IMR-90 (cell line): ENCODE measurements around the gene TMED8. TPM values are rescaled to one million over a fixed set of nuclear protein-coding genes. Genes with fewer than 3 reads are reported as not detected.

Source experiments
- ATAC-seq: fragments of 200-7000 bp; cut with Tn5 transposase; 2 replicates; pipeline ENCODE4 v1.9.1; 2020; ENCODE audit warnings: low read depth, mild to moderate bottlenecking, moderate library complexity
- BruUV-seq: library from RNA; stranded (reverse); fragments of 400-500 nt; replicated peaks from 2 replicates; lab custom pipeline; 2021; lab: Mats Ljungman, UMichigan
- CTCF ChIA-PET: fragments of 300-600 bp; formaldehyde crosslinking; extraction: SDS; loops from one replicate; lab custom pipeline; 2021; ENCODE audit warnings: antibody characterized with exemption; lab: Yijun Ruan, JAX
- POLR2A ChIA-PET: fragments of 300-600 bp; sonication (Branson Sonifier 250); formaldehyde crosslinking; loops from one replicate; lab custom pipeline; 2022; ENCODE audit warnings: antibody characterized with exemption; ENCODE audit not compliant: unreplicated experiment; lab: Charles Lee
- DNase-seq: peaks from one replicate; pipeline ENCODE4 v3.0.0; 2013
- H2AFZ ChIP-seq: replicated peaks from 2 replicates; pipeline ENCODE3; 2013; ENCODE audit warnings: low read length, mild to moderate bottlenecking; ENCODE audit not compliant: poor library complexity
- H2AK5ac ChIP-seq: 2 replicates; pipeline ENCODE4 v1.6.1; 2013; ENCODE audit warnings: low read depth, low read length, inconsistent platforms
- H2AK9ac ChIP-seq: replicated peaks from 2 replicates; pipeline ENCODE3; 2013; ENCODE audit warnings: mild to moderate bottlenecking, low read depth, low read length, moderate library complexity; ENCODE audit not compliant: poor library complexity
- H2BK120ac ChIP-seq: 2 replicates; pipeline ENCODE4 v1.6.1; 2013; ENCODE audit warnings: low read depth, low read length, inconsistent platforms
- H2BK15ac ChIP-seq: 3 replicates; pipeline ENCODE4 v1.6.1; 2013; ENCODE audit warnings: low read depth, low read length, inconsistent platforms
- H2BK20ac ChIP-seq: 2 replicates; pipeline ENCODE4 v1.6.1; 2013; ENCODE audit warnings: low read depth, mild to moderate bottlenecking, inconsistent platforms, low read length, moderate library complexity
- H2BK5ac ChIP-seq: 2 replicates; pipeline ENCODE4 v1.6.1; 2013; ENCODE audit warnings: mild to moderate bottlenecking, low read depth, low read length, inconsistent platforms; ENCODE audit not compliant: poor library complexity, severe bottlenecking
- H3K14ac ChIP-seq: replicated peaks from 2 replicates; pipeline ENCODE4 v1.6.1; 2013; ENCODE audit warnings: low read depth, low read length, inconsistent platforms
- H3K18ac ChIP-seq: 2 replicates; pipeline ENCODE4 v1.6.1; 2013; ENCODE audit warnings: low read depth, low read length, control low read depth
- H3K23ac ChIP-seq: 2 replicates; pipeline ENCODE4 v1.6.1; 2013; ENCODE audit warnings: low read depth, low read length, inconsistent platforms
- H3K27ac ChIP-seq: 2 replicates; pipeline ENCODE4 v1.5.1; 2013; ENCODE audit warnings: mild to moderate bottlenecking, control low read depth, low read length; ENCODE audit not compliant: insufficient read depth
- H3K27me3 ChIP-seq: 2 replicates; pipeline ENCODE4 v1.6.1; 2013; ENCODE audit warnings: low read length; ENCODE audit not compliant: control insufficient read depth, insufficient read depth
- H3K36me3 ChIP-seq: 2 replicates; pipeline ENCODE4 v1.6.1; 2013; ENCODE audit warnings: low read length, mixed read lengths; ENCODE audit not compliant: control insufficient read depth, insufficient read depth
- H3K4ac ChIP-seq: 2 replicates; pipeline ENCODE4 v1.6.1; 2013; ENCODE audit warnings: low read depth, low read length, inconsistent platforms
- H3K4me1 ChIP-seq: 2 replicates; pipeline ENCODE4 v1.6.1; 2013; ENCODE audit warnings: low read length, mixed read lengths; ENCODE audit not compliant: control insufficient read depth, insufficient read depth
- H3K4me2 ChIP-seq: 2 replicates; pipeline ENCODE4 v1.6.1; 2013; ENCODE audit warnings: low read depth, mild to moderate bottlenecking, control low read depth, low read length, moderate library complexity
- H3K4me3 ChIP-seq: 2 replicates; pipeline ENCODE4 v1.5.1; 2013; ENCODE audit warnings: low read depth, mild to moderate bottlenecking, control low read depth, low read length, moderate library complexity; ENCODE audit not compliant: insufficient read depth
- H3K56ac ChIP-seq: 2 replicates; pipeline ENCODE4 v1.6.1; 2013; ENCODE audit warnings: low read length, inconsistent platforms; ENCODE audit not compliant: insufficient read depth; ENCODE audit errors: extremely low read depth
- H3K79me1 ChIP-seq, 2 experiments: 2 replicates each; pipeline ENCODE4 v1.6.1; 2013; ENCODE audit warnings: low read length in 2 of 2, inconsistent platforms in 1 of 2, low read depth in 1 of 2
- H3K9ac ChIP-seq: 2 replicates; pipeline ENCODE4 v1.6.1; 2013; ENCODE audit warnings: low read depth, low read length, control low read depth
- H3K9me1 ChIP-seq: 2 replicates; pipeline ENCODE4 v1.6.1; 2013; ENCODE audit warnings: low read length, inconsistent platforms; ENCODE audit not compliant: insufficient read depth
- H3K9me3 ChIP-seq: 2 replicates; pipeline ENCODE4 v1.6.1; 2013; ENCODE audit warnings: low read length; ENCODE audit not compliant: control insufficient read depth, insufficient read depth
- H4K20me1 ChIP-seq: 2 replicates; pipeline ENCODE4 v1.6.1; 2013; ENCODE audit warnings: low read length, inconsistent platforms; ENCODE audit not compliant: insufficient read depth
- H4K5ac ChIP-seq: 2 replicates; pipeline ENCODE4 v1.6.1; 2013; ENCODE audit warnings: mild to moderate bottlenecking, low read depth, low read length, control low read depth
- H4K8ac ChIP-seq, 2 experiments: 2 replicates each; pipeline ENCODE4 v1.6.1; 2013; ENCODE audit warnings: low read depth in 2 of 2, low read length in 2 of 2, control low read depth in 1 of 2, inconsistent platforms in 1 of 2
- H4K91ac ChIP-seq: 2 replicates; pipeline ENCODE4 v1.6.1; 2013; ENCODE audit warnings: low read depth, low read length, inconsistent platforms; ENCODE audit not compliant: insufficient read depth
- ELK1 ChIP-seq: fragments of 150-350 bp; IDR thresholded peaks from 2 replicates; pipeline ENCODE4 v1.6.1; 2016; ENCODE audit warnings: low read depth, mild to moderate bottlenecking, low read length, moderate library complexity, borderline replicate concordance
- NFE2L2 ChIP-seq: fragments of 150-350 bp; IDR thresholded peaks from 2 replicates; pipeline ENCODE4 v1.6.1; 2016; ENCODE audit warnings: low read depth, mild to moderate bottlenecking, low read length
- POLR2A ChIP-seq: IDR thresholded peaks from 2 replicates; pipeline ENCODE4 v1.6.1; 2012; ENCODE audit warnings: mild to moderate bottlenecking, low read depth, low read length
- SMC3 ChIP-seq: fragments of 150-350 bp; IDR thresholded peaks from 2 replicates; pipeline ENCODE4 v1.6.1; 2016; ENCODE audit warnings: low read depth, mild to moderate bottlenecking, antibody characterized with exemption, low read length, moderate library complexity
- WGBS, 2 experiments: methylation state at CpG; one replicate each; pipeline versions ENCODE4 v1.1.5 to v1.1.7; 2013; ENCODE audit warnings: missing lambda C conversion rate in 2 of 2; ENCODE audit not compliant: insufficient read length in 1 of 2; ENCODE audit errors: extremely low coverage in 2 of 2; 5-methylcytosine and 5-hydroxymethylcytosine counted together
- dilution Hi-C: fragments of 300-500 bp; cut with HindIII; formaldehyde crosslinking; loops from one replicate; pipeline ENCODE4 v1.14.3; 2018; ENCODE audit warnings: low sequenced_read_pairs; ENCODE audit not compliant: unreplicated experiment
- in situ Hi-C: fragments of 300-500 bp; cut with MboI; formaldehyde crosslinking; loops from 3 replicates; pipeline ENCODE4 v1.14.3; 2019; ENCODE audit warnings: low sequenced_read_pairs, inconsistent platforms, mixed read lengths
- intact Hi-C: fragments of 100-400 bp; cut with micrococcal nuclease; formaldehyde crosslinking; loops from 2 replicates; pipeline ENCODE4 v1.10.0; 2022
- polyA plus RNA-seq, 3 experiments: library from polyadenylated mRNA; depleted of rRNA; stranded (reverse); fragments of >200 nt; gene quantifications; 2 replicates each; pipeline ENCODE4 v1.2.3, GENCODE V29; 2012; ENCODE audit warnings: low replicate concordance in 1 of 3
- total RNA-seq: library from RNA; depleted of rRNA; stranded (reverse); fragments of >200 nt; gene quantifications from 2 replicates; pipeline ENCODE4 v1.2.3, GENCODE V29; 2012

Gene TMED8
- total and polyA plus RNA-seq, 2 of the 4 experiments (the other 2 are of a cell fraction) = 2.2 to 5.0 TPM

- POLR2A ChIA-PET = no interaction called here
Measured at GRCh38 chr14:77423423-77423822, 46.5 kb upstream of the TMED8 start, which contains the start of gene NOXRED1. NOXRED1 (minus strand) TSS chr14:77423523; CDS start chr14:77422889, 634 bp downstream.

More at GRCh38 chr14:77423423-77423822, 46.5 kb upstream of the TMED8 start, which contains the start of gene NOXRED1:
- Histone ChIP-seq H3K14ac (no peak within 1 kb of the TSS), H4K20me1 (no peaks in the 10 kb centered on the region), H3K36me3 (peaks cover 38% of the 10 kb centered on the region), H2AFZ (no peak within 1 kb of the TSS), H4K8ac (no peak within 1 kb of the TSS), H3K4me1 (no peaks in the 10 kb centered on the region), H3K9ac (no peak within 1 kb of the TSS), H3K9me3 (peaks cover 8% of the 10 kb centered on the region; the same call in 1 of the 2 replicates), H3K27me3 (no peaks in the 10 kb centered on the region), H3K9me1 (no peaks in the 10 kb centered on the region), H2BK20ac (no peak within 1 kb of the TSS), H2BK5ac (no peak within 1 kb of the TSS), H3K4ac (no peak within 1 kb of the TSS), H3K18ac (no peak within 1 kb of the TSS), H4K91ac (no peak within 1 kb of the TSS), H2AK9ac (no peak within 1 kb of the TSS), H3K4me2 (no peak within 1 kb of the TSS), H3K23ac (no peak within 1 kb of the TSS), H2BK15ac (no peak within 1 kb of the TSS), H3K56ac (no peak within 1 kb of the TSS), H4K5ac (no peak within 1 kb of the TSS), H2AK5ac (no peak within 1 kb of the TSS), H3K4me3 (no peak within 1 kb of the TSS), H3K79me1 (no peaks in the 10 kb centered on the region), H3K27ac (no peak within 1 kb of the TSS), H2BK120ac (no peak within 1 kb of the TSS)
- no peak for TF ChIP-seq SMC3
- no peak for TF ChIP-seq NFE2L2
- TF ChIP-seq ELK1 = no peak
- no peak for TF ChIP-seq POLR2A
- BruUV-seq = no TSS peak
- ATAC-seq (no peak), DNase-seq (no peak)
- dilution Hi-C loops (no loop called here), intact Hi-C loops (no loop called here), in situ Hi-C loops (no loop called here)
- WGBS, 2 experiments = no CpG with 5 or more reads among the region's 1 CpG
- CTCF ChIA-PET = no interaction called here
